H9 (cell line): Measurements from ENCODE around the gene IMMP2L. TPM values are rescaled to one million over a fixed set of nuclear protein-coding genes. Genes with fewer than 3 reads are reported as not detected.

Experiments
- DNase-seq: peaks from one replicate; pipeline ENCODE4 v3.0.0-alpha.2; 2017
- H2AFZ ChIP-seq: one replicate; pipeline ENCODE4 v1.6.1; 2013; ENCODE audit warnings: mild to moderate bottlenecking, low read length, control low read depth, moderate library complexity
- H2AK5ac ChIP-seq: 2 replicates; pipeline ENCODE4 v1.6.1; 2013; ENCODE audit warnings: low read length, control low read depth, mixed read lengths; ENCODE audit not compliant: insufficient read length
- H2BK120ac ChIP-seq: one replicate; pipeline ENCODE4 v1.6.1; 2013; ENCODE audit warnings: low read depth, mild to moderate bottlenecking, low read length, control low read depth, inconsistent platforms; ENCODE audit not compliant: poor library complexity, severe bottlenecking
- H2BK12ac ChIP-seq: 2 replicates; pipeline ENCODE4 v1.6.1; 2013; ENCODE audit warnings: low read length, control low read depth, mixed read lengths, low read depth; ENCODE audit not compliant: insufficient read length
- H2BK15ac ChIP-seq: 2 replicates; pipeline ENCODE4 v1.6.1; 2013; ENCODE audit warnings: low read depth, low read length, control low read depth
- H2BK20ac ChIP-seq: one replicate; pipeline ENCODE4 v1.6.1; 2013; ENCODE audit warnings: low read depth, mild to moderate bottlenecking, low read length, control low read depth, inconsistent platforms; ENCODE audit not compliant: poor library complexity, severe bottlenecking
- H2BK5ac ChIP-seq: 2 replicates; pipeline ENCODE4 v1.6.1; 2013; ENCODE audit warnings: low read length, control low read depth, mixed read lengths; ENCODE audit not compliant: insufficient read length
- H3K14ac ChIP-seq: 2 replicates; pipeline ENCODE4 v1.6.1; 2013; ENCODE audit warnings: low read length, control low read depth; ENCODE audit not compliant: insufficient read depth
- H3K18ac ChIP-seq: 2 replicates; pipeline ENCODE4 v1.6.1; 2013; ENCODE audit warnings: low read depth, mild to moderate bottlenecking, mixed read lengths, low read length, control low read depth; ENCODE audit not compliant: insufficient read length
- H3K23ac ChIP-seq: 2 replicates; pipeline ENCODE4 v1.6.1; 2013; ENCODE audit warnings: low read length, control low read depth, mixed read lengths, low read depth; ENCODE audit not compliant: insufficient read length
- H3K23me2 ChIP-seq: 2 replicates; pipeline ENCODE4 v1.6.1; 2013; ENCODE audit warnings: low read depth, mild to moderate bottlenecking, mixed read lengths, low read length, control low read depth; ENCODE audit not compliant: insufficient read length, poor library complexity, severe bottlenecking
- H3K27ac ChIP-seq: 2 replicates; pipeline ENCODE4 v1.5.1; 2013; ENCODE audit warnings: low read length, control low read depth, mixed read lengths, low read depth; ENCODE audit not compliant: insufficient read length
- H3K27me3 ChIP-seq: 2 replicates; pipeline ENCODE4 v1.6.1; 2013; ENCODE audit warnings: low read length, control low read depth, inconsistent platforms; ENCODE audit not compliant: insufficient read depth
- H3K4ac ChIP-seq: 2 replicates; pipeline ENCODE4 v1.6.1; 2013; ENCODE audit warnings: low read depth, mild to moderate bottlenecking, control low read depth, inconsistent platforms, low read length, moderate library complexity
- H3K4me1 ChIP-seq: 2 replicates; pipeline ENCODE4 v1.6.1; 2013; ENCODE audit warnings: low read length, control low read depth, inconsistent platforms; ENCODE audit not compliant: insufficient read depth
- H3K4me2 ChIP-seq: 2 replicates; pipeline ENCODE4 v1.6.1; 2013; ENCODE audit warnings: low read length, control low read depth, mixed read lengths; ENCODE audit not compliant: insufficient read length, insufficient read depth
- H3K56ac ChIP-seq: 2 replicates; pipeline ENCODE4 v1.6.1; 2013; ENCODE audit warnings: low read depth, mild to moderate bottlenecking, mixed read lengths, low read length, control low read depth; ENCODE audit not compliant: insufficient read length
- H3K79me1 ChIP-seq: 2 replicates; pipeline ENCODE4 v1.6.1; 2013; ENCODE audit warnings: low read depth, mild to moderate bottlenecking, moderate library complexity, low read length, control low read depth, inconsistent platforms; ENCODE audit not compliant: insufficient read depth, poor library complexity, severe bottlenecking
- H3K79me2 ChIP-seq: 2 replicates; pipeline ENCODE4 v1.6.1; 2013; ENCODE audit warnings: low read length, control low read depth, inconsistent platforms; ENCODE audit not compliant: insufficient read depth
- H3K9ac ChIP-seq: 2 replicates; pipeline ENCODE4 v1.6.1; 2013; ENCODE audit warnings: low read length, control low read depth, mixed read lengths; ENCODE audit not compliant: insufficient read length; ENCODE audit errors: extremely low read depth
- H3K9me3 ChIP-seq: one replicate; pipeline ENCODE4 v1.6.1; 2013; ENCODE audit warnings: low read depth, low read length, inconsistent platforms; ENCODE audit not compliant: control insufficient read depth
- H3T11ph ChIP-seq: one replicate; pipeline ENCODE4 v1.6.1; 2013; ENCODE audit warnings: mild to moderate bottlenecking, low read length, control low read depth, inconsistent platforms
- H4K20me1 ChIP-seq: one replicate; pipeline ENCODE4 v1.6.1; 2013; ENCODE audit not compliant: control insufficient read depth, insufficient read length, insufficient read depth
- H4K5ac ChIP-seq: 2 replicates; pipeline ENCODE4 v1.6.1; 2013; ENCODE audit warnings: low read depth, mild to moderate bottlenecking, mixed read lengths, low read length, control low read depth; ENCODE audit not compliant: insufficient read length
- H4K8ac ChIP-seq: replicated peaks from 2 replicates; pipeline ENCODE4 v1.6.1; 2013; ENCODE audit warnings: low read length, control low read depth, mixed read lengths, low read depth; ENCODE audit not compliant: insufficient read length
- H4K91ac ChIP-seq: 2 replicates; pipeline ENCODE4 v1.6.1; 2013; ENCODE audit warnings: low read depth, mild to moderate bottlenecking, moderate library complexity, mixed read lengths, low read length, control low read depth; ENCODE audit not compliant: insufficient read length
- H3K27ac Mint-ChIP-seq, 3 experiments: 2 replicates in 2 of 3; 3 replicates in 1 of 3; pipeline ENCODE4 v1.8.0; 2020 to 2021; ENCODE audit warnings: mixed read lengths in 3 of 3, mild to moderate bottlenecking in 1 of 3, moderate library complexity in 1 of 3
- H3K27me3 Mint-ChIP-seq: 2 replicates; pipeline ENCODE4 v1.8.0; 2021; ENCODE audit warnings: low read depth, mild to moderate bottlenecking, moderate library complexity, mixed read lengths
- H3K36me3 Mint-ChIP-seq, 3 experiments: 2 replicates in 2 of 3; 3 replicates in 1 of 3; pipeline ENCODE4 v1.8.0; 2020 to 2021; ENCODE audit warnings: low read depth in 3 of 3, mixed read lengths in 3 of 3; ENCODE audit not compliant: insufficient read depth in 1 of 3
- H3K4me1 Mint-ChIP-seq, 2 experiments: 2 replicates each; pipeline ENCODE4 v1.8.0; 2020; ENCODE audit warnings: mixed read lengths in 2 of 2
- H3K4me3 Mint-ChIP-seq, 2 experiments: 2 replicates in 1 of 2; 3 replicates in 1 of 2; pipeline ENCODE4 v1.8.0; 2020 to 2021; ENCODE audit warnings: mild to moderate bottlenecking in 2 of 2, mixed read lengths in 2 of 2, moderate library complexity in 1 of 2
- H3K9me3 Mint-ChIP-seq, 2 experiments: 2 replicates in 1 of 2; 3 replicates in 1 of 2; pipeline ENCODE4 v1.8.0; 2020; ENCODE audit warnings: mild to moderate bottlenecking in 2 of 2, mixed read lengths in 2 of 2, moderate library complexity in 1 of 2
- CTCF ChIP-seq: fragments of 200-600 bp; sonication (generic); conservative IDR thresholded peaks from 3 replicates; pipeline ENCODE4 v1.8.0; 2021; ENCODE audit warnings: antibody characterized with exemption, mild to moderate bottlenecking
- total RNA-seq: library from RNA; stranded (reverse); gene quantifications from 2 replicates; pipeline ENCODE4 v1.2.1, GENCODE V29; 2021

IMMP2L gene
- total RNA-seq, 1 experiment from 2014 or later: 14.7 TPM

GRCh38 chr7:111532625-111533024 lies 29.7 kb downstream of the IMMP2L start:
- Mint-ChIP-seq H3K4me3 (no peak overlapping the region), H3K4me1 (peaks cover 5 to 10% of the 10 kb centered on the region in 2 experiments), H3K36me3 (no peaks in the 10 kb centered on the region), H3K27me3 (no peaks in the 10 kb centered on the region), H3K9me3 (no peaks in the 10 kb centered on the region), H3K27ac (no peak overlapping the region; a peak in 1 of 7 replicates)
- Histone ChIP-seq H3K56ac (no peak overlapping the region), H2BK120ac (no peak overlapping the region), H4K5ac (no peak overlapping the region), H3K79me1 (no peaks in the 10 kb centered on the region), H4K8ac (no peak overlapping the region), H2BK15ac (no peak overlapping the region), H3K27me3 (no peaks in the 10 kb centered on the region), H4K20me1 (no peaks in the 10 kb centered on the region), H3T11ph (no peak overlapping the region), H3K4me1 (no peaks in the 10 kb centered on the region), H3K9ac (no peak overlapping the region), H4K91ac (no peak overlapping the region), H2BK5ac (no peak overlapping the region), H2AK5ac (no peak overlapping the region), H3K79me2 (no peaks in the 10 kb centered on the region), H3K23me2 (no peaks in the 10 kb centered on the region), H3K4ac (no peak overlapping the region), H3K9me3 (no peaks in the 10 kb centered on the region), H3K4me2 (no peak overlapping the region), H3K27ac (no peak overlapping the region), H3K23ac (no peak overlapping the region), H3K18ac (no peak overlapping the region), H3K14ac (no peak overlapping the region), H2AFZ (no peak overlapping the region), H2BK20ac (no peak overlapping the region), H2BK12ac (no peak overlapping the region)
- TF ChIP-seq CTCF: no peak
- no peak for DNase-seq
